ENCODE results near the gene WWOX.

The WWOX gene

GRCh38 chr16:79104567-79104966, 1005.1 kb downstream of the WWOX start:
- DNase-seq (ENCODE audit: low spot score), result no peak

- DNase-seq (ENCODE audit: low spot score), result no peak
Observed at GRCh38 chr16:79107301-79107700, 1007.8 kb downstream of the WWOX start.

DNA sequence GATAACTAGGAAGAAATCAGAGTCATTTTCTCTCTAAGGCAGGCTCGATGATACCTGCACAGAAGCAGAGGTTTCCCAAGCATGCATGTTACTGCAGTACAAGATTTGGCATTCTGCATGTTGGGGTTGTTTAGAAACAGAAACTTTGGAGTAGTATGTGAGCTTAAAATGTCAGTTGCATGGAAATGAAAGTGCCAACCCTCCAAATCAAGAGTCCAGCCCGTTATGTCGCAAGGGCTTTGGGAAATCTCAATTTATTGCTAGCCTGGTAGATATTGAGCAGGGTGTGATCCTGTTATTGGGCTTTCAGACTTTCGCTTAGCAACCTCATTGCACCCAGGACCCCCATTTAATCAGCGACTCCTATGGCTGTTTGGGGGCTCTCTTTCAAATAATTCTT, 1010.3 kb downstream of the WWOX start:
- no peak for DNase-seq (ENCODE audit: low spot score)

DNA sequence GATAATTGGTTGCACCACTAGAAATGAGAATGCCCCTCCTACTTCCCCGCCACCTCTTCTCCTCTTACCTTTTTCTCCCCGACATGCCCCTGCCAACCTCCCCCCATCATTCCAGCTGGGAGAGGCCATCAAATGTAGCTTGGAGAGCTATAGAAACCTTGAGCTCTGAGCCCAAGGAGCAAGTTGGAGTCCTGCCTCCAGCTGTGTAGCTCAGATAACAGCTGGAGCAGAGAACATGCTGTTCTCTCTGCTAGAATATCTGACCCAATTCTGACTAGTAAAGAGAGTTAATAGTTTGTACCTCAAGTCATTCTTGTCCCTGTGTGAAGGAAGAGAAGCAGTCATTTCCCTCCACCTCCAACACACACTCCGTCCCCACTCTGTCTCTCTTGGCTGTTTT, 1010.8 kb downstream of the WWOX start:
- DNase-seq (ENCODE audit: low spot score), result no peak

DNA sequence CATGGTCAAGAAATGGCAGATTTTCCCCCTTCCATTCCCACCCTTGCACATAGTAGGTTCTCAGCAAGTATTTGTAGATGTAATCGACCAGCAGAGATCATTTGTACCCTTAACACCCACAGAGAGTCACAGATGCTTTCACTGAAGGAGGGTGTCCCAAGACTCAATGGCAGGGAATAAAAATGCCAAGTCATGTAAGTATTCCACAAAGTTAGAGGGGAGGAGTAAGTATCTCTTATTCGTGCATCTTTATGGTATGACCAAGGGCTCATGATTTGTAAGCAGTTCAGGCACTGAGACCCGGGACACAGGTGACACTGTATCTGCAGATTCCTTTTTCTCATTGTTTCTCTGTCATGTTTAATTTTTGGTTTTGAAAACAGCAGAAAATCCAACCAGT, 1011.5 kb downstream of the WWOX start:
- no peak for DNase-seq (ENCODE audit: low spot score)

- DNase-seq (ENCODE audit: low spot score), result no peak
Observed at GRCh38 chr16:79112462-79112861, 1013.0 kb downstream of the WWOX start.

DNA sequence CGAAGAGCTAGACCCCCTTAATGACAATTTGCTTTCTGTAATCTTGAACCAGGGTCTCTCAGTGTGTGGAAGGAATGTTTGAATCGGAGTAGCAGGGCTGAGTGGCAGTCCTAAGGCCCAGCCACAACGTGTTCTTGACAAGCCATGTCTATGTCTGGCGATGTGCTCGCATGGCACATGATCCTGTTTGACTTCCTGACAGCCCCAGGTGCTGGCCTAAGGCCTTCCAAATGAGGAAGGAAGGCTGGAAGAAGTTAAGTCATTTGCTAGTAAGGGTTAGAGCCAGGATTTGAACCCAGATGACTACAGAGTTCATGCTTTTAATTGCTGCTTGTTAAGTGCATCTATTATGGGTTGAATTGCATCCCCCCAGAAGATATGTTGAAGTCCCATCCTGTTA, 1014.4 kb downstream of the WWOX start:
- no peak for DNase-seq (ENCODE audit: low spot score)

- DNase-seq (ENCODE audit: low spot score), result no peak
Observed at GRCh38 chr16:79114759-79115158, 1015.3 kb downstream of the WWOX start.

- DNase-seq (ENCODE audit: low spot score), result no peak
Observed at GRCh38 chr16:79121906-79122305, 1022.5 kb downstream of the WWOX start.

GRCh38 chr16:79122343-79122742, 1022.9 kb downstream of the WWOX start:
- no peak for DNase-seq (ENCODE audit: low spot score)

GRCh38 chr16:79124016-79124756, 1024.7 kb downstream of the WWOX start:
- DNase-seq (ENCODE audit: low spot score), result no peak

GRCh38 chr16:79127766-79128165, 1028.3 kb downstream of the WWOX start:
- DNase-seq (ENCODE audit: low spot score), result no peak

DNA sequence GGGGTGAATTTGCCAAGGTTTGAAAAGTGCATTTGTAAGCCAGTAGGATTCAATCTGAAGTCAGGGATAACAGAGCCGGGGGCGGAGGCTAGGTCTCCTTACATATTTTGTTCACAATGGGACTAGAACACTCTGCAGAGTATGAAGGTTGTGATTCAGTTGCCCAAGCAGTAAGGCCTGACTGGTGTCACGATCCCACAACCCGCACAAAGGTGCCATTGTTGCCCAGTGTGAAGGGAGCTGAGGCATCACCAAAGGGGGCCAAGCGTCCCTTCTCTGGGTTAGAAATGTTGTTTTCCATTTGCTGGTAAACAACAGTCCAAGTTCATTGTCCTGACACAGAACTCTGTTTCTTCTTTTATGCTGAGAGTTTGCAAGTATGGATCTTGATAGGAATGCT, 1029.3 kb downstream of the WWOX start:
- DNase-seq (ENCODE audit: low spot score), result no peak

DNA sequence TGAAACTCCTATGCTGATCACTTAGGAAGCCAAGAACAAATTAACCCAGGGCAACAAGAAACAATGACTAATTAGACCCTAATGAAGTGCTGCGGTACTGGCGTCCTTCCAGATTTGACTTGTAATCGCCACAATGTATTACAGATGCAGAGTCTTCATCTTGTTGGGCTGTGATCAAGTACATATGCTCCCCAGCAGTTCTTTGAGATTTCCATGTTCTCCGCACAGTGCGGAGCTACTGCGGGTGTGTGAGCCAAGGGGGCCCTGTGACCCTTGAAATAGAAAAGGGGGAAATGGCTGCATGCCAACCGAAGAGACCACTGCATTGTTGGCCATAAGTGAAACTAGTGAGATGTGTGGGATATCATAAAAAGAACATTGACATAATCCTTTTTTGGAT, 1031.2 kb downstream of the WWOX start:
- no peak for DNase-seq (ENCODE audit: low spot score)

GRCh38 chr16:79131321-79132075, 1032.0 kb downstream of the WWOX start:
- DNase-seq (ENCODE audit: low spot score), result no peak

DNA sequence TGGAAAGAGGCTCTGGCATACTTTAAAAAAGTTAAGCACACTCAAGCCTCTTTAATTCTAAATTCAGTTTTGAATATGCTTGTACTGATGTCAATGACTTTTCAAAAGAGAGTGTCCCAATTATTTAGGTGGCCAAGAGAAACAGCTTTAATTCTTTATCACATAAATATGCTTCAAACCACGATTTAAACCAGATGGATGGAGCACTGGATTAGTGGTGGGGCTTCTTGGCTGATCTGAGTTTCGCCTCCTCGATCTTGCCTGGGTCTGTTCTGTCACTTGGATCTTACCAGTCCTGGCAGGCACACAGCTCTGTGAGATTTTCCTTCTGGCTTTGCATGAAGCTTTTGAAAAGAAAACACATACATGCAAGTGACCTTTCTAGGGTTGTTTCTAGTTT, 1033.2 kb downstream of the WWOX start:
- no peak for DNase-seq (ENCODE audit: low spot score)

DNA sequence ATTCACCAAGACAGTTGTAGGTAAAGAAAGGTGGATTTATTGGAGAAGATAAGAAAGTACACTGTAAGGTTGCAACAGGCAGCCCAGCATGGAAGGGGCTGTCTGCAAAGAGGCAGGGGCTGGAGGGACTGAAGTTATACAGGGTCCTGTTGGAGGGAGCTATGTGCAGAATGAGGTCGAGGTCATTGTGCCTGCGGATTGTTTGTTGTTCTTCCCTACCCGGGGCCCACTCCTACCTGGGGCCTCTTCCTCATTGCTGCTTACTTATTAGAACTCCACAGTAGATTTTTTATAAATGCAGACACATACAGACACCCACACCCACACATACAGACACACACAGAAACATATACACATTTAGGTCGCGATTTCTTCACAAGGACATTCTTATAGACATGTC, 1034.8 kb downstream of the WWOX start:
- DNase-seq (ENCODE audit: low spot score), result no peak

- DNase-seq (ENCODE audit: low spot score), result no peak
Observed at GRCh38 chr16:79136955-79137354, 1037.5 kb downstream of the WWOX start.

DNA sequence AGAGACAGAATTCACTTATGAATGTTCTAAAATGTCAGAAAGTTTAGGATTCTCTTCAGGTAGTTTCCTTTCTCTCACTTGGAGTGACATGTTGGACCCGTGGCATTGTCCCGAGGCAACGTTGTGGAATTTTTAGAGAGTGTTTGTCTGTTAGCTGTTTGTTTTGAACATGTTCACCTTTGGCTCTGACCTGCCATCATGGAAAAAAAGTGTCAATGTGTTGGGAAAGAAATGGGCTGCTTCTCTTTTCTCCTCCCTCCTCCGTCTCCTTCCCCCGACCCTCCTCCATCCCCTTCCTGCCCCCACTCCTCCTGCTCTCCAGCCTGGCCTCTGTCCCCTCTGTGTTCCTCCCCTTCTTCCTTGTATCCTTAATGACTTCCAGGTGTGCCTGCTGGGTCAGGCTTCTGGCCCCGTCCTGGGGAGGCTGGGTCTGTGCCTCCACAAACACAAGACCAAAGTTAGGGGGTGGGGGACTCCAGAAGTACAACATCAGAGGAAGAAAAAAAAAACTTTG, 1038.0 kb downstream of the WWOX start:
- no peak for DNase-seq (ENCODE audit: low spot score)

DNA sequence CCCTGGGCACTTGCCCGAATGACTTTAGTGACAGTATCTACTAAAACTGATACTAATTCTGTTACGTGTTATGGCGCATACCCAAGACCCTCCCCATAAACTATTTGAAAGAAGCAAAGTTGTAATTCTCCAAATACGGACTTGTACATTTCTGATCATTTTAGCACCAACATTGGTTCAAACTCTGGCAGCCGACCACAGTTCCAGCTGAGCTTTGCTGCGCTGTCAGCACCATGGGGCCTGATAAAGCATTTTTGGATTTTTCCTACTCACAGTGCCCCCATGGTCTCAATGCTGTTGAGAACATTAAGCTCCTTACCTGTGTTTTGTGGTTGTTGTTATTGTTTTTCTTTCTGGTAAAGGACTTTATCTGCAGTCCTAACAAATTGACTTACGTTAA, 1040.3 kb downstream of the WWOX start:
- no peak for DNase-seq (ENCODE audit: low spot score)

GRCh38 chr16:79143026-79143425, 1043.6 kb downstream of the WWOX start:
- no peak for DNase-seq (ENCODE audit: low spot score)

DNA sequence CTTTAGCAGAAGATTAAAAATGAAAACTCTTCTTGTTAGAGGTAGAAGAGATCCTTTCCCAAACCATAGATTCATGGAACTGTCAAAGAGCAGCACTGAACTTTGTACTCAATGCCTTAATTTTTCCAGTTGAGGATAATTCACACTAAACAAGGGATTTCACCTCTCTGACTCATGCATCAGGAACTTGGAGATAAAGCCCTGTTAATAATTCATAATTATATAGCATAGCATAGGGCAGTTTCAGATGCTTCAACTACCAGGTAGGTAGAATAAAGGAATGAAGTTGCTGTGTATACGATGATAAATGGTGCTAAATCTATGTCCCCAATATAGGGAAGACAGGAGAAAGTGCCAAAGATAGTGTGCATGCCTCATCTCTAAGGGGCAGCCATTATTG, 1050.7 kb downstream of the WWOX start:
- no peak for DNase-seq (ENCODE audit: low spot score)

GRCh38 chr16:79150632-79151310, 1051.3 kb downstream of the WWOX start:
- DNase-seq (ENCODE audit: low spot score), result no peak
